Ishikawa (cell line): ENCODE data around the gene LRRC10B.

Experiments used
- CEBPB ChIP-seq: IDR thresholded peaks from 2 replicates; pipeline ENCODE4 v1.6.1; 2012
- EP300 ChIP-seq: IDR thresholded peaks from 2 replicates; pipeline ENCODE4 v1.6.1; 2012; ENCODE audit warnings: borderline replicate concordance

DNA sequence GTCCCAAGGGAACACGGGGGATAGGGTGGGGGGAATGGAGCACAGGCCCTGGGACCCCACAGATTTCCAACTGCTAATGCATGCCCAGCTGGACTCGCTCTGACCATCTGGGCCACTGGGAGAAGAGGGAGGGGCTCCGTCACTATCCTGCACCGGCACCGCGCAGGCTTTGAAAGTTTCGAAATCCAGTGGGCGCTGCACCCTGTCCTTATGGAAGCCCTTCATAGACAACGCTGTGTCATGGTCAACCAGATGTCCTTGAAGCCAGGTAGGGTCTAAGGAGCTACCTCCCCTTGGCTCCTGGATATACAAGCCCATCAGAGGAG is 30.1 kb downstream of the LRRC10B start:
- TF ChIP-seq CEBPB = no peak
- no peak for TF ChIP-seq EP300
